Suprapubic skin (tissue), 3 donors: ENCODE results near the gene SPTBN1.

ENCODE experiments used
- EP300 ChIP-seq: sonication (generic); formaldehyde crosslinking; IDR thresholded peaks from one replicate; pipeline ENCODE4 v1.6.1; 2017; ENCODE audit warnings: antibody characterized with exemption
- TF ChIP-seq, protein P1 (sequence below), 2 donors: fragments of 200-600 bp in 1 of 2; fragments of 450-650 bp in 1 of 2; sonication (generic) in 1 of 2; IDR thresholded peaks; one replicate each; pipeline ENCODE4 v1.5.1; 2016 to 2019; ENCODE audit warnings: antibody characterized with exemption in 2 of 2, mild to moderate bottlenecking in 1 of 2, moderate library complexity in 1 of 2

DNA sequence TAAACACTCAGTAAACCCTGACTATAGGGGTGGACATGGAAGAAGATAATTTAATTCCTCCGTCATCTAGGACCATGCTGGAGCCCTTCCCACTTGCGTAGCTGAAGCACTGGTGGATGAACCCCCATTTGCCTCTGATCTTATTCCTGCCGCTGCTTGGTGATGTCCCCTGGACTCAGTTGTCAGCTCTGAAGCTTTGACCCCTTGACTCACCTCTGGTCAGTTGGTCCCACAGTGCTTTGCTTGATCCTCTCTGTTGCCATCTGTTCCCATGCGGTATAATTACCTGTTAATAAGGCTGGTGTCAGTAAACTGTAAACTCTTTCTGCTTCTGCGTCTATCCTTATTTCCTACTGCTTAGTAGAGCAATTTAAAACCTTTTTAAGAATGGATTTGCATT lies 126.9 kb downstream of the SPTBN1 start:
- TF ChIP-seq, protein P1, sequence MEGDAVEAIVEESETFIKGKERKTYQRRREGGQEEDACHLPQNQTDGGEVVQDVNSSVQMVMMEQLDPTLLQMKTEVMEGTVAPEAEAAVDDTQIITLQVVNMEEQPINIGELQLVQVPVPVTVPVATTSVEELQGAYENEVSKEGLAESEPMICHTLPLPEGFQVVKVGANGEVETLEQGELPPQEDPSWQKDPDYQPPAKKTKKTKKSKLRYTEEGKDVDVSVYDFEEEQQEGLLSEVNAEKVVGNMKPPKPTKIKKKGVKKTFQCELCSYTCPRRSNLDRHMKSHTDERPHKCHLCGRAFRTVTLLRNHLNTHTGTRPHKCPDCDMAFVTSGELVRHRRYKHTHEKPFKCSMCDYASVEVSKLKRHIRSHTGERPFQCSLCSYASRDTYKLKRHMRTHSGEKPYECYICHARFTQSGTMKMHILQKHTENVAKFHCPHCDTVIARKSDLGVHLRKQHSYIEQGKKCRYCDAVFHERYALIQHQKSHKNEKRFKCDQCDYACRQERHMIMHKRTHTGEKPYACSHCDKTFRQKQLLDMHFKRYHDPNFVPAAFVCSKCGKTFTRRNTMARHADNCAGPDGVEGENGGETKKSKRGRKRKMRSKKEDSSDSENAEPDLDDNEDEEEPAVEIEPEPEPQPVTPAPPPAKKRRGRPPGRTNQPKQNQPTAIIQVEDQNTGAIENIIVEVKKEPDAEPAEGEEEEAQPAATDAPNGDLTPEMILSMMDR (IDR thresholded peaks at IDR 0.05) = no peak
- TF ChIP-seq EP300 = no peak
